Stromal cell of bone marrow (primary cell): ENCODE measurements around the gene FEN1.

ENCODE experiments used
- DNase-seq: peaks from one replicate; pipeline ENCODE4 v3.0.0-alpha.2; 2012; ENCODE audit warnings: low read depth

Gene FEN1

GRCh38 chr11:61844909-61845565, 52.3 kb downstream of the FEN1 start:
- DNase-seq: no peak

- no peak for DNase-seq
These were observed 53.8 kb downstream of the FEN1 start for GRCh38 chr11:61846362-61847020.
